Amygdala (tissue), 56 donors: ENCODE results near the gene CNTLN.
"Not testable (repeated sequence)": the region's sequence is repeated elsewhere in the genome, so short reads cannot be mapped to it uniquely, and the experiment has no call there.

Source experiments
- DNase-seq, 56 donors: peaks; one replicate each; lab custom pipeline; 2025; lab: John Stamatoyannopoulos, UW

CNTLN gene

DNA sequence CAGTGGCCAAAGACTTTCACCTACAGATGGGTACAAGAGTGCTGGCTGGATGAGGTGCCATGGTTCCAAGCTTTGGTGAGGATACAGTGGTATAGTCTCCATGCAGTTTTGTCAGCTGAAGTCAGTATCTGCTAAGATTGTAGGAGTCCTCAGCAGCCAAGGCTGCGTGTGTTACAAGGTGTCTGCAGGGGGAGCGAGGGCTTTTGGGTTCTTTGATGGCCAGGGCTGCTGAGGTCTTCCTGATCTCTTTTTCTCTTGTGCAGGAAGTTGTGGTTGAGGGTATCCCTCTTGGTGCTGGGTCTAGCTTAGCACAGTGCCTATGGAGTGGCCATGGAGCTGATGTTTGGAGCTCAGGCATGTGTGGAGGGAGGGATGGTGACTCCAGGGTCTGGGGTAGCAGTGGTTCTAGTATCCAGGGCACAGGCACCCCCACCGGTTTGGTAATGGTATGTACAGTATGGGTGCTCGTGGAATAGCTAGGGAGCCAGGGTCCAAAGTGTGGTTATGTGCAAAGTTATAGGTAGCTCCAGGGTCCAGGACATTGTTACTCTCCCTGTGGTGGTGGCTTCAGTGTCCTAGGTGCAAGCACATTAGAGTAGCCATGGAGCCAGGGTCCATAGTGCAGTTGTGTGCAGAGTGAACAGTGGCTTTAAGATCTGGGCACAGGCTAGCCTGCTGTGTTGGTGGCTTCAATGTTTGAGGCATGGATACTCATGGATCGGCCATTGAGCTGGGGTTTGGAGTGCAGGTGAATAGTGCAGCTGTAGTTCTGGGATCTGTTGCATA, 36.7 kb downstream of the CNTLN start:
- no peak for DNase-seq

DNA sequence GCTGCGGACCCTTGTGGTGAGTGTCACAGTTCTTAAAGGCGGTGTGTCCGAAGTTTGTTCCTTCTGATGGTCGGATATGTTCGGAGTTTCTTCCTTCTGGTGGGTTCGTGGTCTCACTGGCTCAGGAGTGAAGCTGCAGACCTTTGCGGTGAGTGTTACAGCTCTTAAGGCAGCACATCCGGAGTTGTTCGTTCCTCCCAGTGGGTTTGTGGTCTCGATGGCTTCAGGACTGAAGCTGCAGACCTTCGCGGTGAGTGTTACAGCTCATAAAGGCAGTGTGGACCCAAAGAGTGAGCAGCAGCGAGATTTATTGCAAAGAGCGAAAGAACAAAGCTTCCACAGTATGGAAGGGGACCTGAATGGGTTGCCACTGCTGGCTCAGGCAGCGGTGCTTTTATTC, 42.7 kb downstream of the CNTLN start:
- DNase-seq: not testable (repeated sequence)

DNA sequence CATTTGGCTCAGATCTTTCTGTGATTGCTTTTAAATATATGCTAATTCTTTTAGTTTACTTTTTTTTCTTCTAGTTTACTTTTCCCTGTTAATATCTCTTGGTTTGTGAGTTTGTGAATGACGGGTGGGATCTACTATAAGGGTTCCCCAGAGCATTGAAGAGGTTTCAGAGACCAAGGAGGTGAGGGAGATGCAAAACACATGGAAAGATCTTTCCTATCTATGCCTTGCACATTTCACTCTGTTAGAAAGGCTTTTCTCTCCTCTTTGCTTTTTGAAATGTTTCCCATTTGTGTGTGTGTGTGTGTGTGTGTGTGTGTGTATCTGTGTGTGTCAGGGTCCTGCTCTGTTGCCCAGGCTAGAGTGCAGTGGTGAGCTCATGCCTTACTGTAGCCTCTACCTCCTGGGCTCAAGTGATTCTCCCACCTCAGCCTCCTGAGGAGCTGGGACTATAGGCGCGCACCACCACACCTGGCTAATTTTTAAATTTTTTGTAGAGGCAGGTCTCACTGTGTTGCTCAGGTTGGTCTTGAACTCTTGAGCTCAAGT, 50.7 kb downstream of the CNTLN start:
- DNase-seq: no peak

DNA sequence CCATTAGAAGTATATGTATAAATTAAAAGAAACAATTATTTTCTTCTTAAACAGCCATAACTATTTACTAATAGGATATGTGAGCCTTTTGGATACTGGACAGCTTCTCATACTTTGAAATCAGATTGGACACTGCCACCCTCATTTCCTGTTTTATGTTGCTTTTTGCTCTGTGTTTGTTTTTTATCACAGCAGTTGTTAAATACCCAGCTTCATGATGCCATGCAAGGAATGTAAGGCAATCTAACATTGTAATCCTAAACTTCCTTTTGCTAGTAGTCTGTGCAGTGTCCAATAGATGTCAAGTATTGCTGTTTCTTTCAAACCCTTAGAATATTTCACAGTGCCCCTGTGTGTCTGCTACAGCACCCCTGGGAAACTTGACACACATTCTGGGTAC, 56.2 kb downstream of the CNTLN start:
- DNase-seq: no peak

DNA sequence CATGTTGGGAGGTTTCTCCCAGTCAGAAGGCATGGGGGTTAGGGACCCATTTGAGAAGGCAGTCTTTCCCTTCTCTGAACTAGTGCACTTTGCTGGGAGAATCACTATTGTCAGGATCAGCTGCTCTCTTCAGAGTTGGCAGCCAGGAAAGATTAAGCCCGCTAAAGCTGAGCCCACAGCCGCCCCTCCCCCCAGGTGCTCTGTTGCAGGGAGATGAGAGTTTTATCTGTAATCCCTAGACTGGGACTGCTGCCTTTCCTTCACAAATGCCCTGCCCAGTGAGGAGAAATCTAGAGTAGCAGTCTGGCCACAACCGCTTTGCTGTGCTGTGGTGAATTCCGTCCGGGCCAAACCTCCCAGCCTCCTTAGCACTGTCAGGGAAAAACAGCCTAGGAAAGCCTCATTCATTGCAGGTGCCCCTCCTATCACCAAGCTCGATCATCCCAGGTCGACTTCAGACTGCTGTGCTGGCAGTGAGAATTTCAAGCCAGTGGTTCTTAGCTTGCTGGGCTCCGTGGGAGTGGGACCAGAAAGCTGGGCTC, 69.8 kb downstream of the CNTLN start:
- no peak for DNase-seq

DNA sequence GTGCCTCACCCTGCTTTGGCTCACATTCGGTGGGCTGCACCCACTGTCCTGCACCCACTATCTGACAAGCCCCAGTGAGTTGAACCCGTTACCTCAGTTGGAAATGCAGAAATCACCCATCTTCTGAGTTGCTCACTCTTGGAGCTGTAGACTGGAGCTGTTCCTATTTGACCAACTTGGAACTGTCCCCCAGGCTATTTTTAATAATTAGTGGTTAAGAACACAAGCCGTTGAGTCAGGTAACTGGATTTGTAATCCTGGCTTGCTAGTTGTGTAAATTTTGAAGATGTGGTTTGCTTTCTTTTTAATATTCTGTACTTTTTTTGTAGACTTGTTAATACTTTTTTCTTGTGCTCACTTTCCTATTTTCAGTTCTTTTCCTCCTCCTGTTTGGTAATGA, 81.2 kb downstream of the CNTLN start:
- no peak for DNase-seq

DNA sequence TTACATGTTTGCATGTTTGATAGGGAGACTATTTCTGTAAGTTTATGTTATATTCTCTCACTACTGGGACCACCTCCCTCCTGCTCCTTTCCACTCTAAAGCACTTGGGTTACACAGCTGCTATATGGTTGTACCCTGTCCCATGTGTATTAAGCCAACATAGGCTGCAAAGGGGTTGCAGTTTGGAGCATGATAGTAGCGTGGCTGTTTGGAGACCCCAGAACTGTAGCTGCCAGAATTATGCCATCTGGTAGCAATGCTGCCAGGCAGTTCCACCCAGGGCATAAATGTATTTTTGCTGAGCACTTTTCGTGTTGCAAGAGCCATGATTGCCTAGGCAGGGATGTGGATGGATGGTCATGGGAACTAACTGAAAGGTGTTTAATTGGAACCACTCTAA, 81.8 kb downstream of the CNTLN start:
- DNase-seq: no peak

DNA sequence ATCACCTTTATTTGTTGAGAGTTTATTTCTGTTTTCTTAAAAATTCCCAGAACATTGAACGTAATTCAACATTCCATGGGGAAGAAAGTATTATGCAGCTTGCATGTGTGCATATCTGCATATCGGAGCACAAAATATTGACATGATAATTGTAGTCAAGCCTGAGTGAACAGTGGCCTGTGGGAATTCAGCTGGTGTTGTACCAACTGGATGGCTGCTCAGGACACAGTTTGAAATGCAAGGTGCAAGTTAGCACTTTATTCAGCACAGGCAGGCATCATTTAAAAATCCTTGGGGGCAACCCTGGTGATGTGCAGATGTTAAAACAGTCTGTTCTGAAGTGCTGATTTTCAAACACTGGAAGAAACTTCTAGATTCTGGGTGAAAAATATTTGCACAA, 82.4 kb downstream of the CNTLN start:
- DNase-seq: no peak

DNA sequence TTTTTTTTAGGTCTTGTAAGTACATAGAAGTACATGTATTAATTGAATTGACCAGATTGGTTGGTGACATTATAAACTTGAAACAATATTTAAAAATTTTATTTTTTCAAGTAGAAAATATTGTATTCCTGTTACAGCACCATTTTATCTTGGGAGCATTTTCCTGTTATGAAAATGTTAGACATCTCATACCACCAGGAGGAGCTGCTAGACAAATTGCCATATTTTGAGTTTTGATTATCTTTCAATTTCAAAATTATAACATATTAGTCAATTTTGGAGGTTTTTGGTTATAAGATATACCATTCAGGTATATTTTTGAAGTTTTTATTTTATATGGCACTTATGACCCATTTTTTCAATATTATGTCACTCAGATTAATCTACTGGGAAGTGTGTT, 84.4 kb downstream of the CNTLN start:
- no peak for DNase-seq

DNA sequence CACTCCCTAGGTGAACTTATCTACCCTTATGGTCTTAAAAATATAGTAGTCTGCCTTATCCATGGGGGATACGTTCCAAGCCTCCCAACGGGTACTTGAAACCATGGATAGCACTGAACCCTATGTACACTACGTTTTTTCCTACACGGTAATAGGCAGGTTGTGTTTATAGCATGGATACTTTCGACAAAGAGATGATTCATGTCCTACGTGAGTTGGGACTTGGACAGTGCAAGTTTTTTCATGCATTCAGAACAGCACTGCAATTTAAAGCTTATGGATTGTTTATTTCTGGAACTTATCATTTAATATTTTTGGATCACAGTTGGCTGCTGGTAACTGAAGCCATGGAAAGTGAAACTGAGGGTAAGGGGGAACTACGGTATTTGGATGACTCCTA, 88.1 kb downstream of the CNTLN start:
- DNase-seq: no peak

DNA sequence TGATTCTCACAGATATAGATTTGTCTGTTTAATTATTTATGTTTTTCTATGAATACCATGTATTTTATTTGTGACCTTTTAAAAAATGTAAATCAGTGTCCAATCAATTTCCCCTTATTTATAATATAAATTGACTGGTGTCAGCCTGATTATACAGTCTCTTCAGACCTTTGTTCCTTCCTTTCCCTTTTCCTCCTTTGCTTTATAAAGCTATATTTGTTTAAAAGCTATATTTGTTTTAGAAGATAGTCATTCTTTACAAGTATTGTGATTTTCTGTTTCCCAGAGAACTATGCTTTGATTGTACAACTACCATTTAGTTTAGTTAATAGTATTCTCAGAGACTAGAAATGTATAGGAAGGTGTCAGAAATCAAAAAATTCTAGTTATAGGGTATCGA, 90.6 kb downstream of the CNTLN start:
- DNase-seq: no peak

DNA sequence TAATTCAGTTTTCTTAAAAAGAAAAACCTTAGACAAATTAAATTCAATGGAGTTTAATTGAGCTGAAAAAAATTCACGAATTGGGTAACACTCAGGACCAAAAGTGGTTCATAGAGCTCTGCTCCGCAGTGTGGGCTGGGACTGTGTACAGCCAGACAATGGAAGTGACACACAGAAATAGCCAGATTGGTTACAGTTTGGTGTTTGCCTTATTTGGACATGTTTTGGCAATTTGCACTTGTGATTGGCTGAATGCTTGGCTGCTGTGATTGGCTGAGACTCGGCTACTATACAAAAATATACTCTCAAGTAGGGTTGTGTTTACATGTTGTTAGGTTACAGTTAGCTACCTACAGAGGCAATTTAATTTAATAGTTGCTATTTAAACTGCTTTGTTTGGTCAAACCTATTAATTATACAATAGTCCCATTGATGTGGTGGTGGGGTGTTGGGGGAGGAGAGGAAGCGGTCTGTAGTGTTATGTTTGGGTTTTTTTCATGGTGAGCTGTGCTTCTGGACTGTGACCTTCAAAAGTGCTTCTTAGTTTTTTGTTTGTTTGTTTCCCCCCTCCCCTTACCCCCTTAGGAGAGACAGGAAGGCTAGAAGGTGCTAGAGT, 95.2 kb downstream of the CNTLN start:
- no peak for DNase-seq

DNA sequence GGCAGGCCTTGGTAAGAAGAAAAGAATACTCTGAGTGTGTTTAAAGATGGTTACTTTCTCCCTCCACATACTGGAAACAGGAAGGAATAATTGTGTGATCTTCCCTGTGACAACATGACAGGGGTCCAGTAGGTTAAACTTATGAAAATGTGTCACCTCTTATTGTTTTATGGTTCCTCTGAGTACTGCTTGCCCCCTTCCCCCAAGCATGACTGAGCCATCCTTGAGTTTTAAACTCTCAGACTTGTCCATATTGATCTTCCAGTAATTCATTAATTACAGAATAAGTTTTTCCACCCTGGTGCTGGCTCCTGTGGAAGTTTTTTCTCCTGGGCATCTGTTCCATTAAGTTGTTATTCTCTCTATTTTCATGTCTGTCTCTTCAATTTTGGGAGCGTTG, 95.8 kb downstream of the CNTLN start:
- no peak for DNase-seq

DNA sequence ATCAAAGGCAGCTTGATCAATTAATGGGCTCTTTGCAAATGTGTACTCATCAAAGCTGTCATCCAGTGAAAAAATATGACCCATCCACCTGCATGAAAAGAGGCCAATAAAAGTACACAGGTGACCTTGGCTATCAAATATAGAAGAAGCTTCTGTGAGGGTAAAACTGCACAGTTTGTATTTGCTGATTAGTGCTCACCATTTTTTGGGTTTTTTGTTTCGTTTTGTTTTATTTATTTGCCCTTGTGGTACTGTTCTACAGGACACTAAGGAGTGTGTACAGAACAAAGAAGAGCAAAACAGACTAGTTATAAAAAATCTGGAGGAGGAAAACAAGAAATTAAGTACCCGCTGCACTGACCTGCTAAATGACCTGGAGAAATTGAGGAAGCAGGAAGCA, 101.3 kb downstream of the CNTLN start:
- DNase-seq: no peak

DNA sequence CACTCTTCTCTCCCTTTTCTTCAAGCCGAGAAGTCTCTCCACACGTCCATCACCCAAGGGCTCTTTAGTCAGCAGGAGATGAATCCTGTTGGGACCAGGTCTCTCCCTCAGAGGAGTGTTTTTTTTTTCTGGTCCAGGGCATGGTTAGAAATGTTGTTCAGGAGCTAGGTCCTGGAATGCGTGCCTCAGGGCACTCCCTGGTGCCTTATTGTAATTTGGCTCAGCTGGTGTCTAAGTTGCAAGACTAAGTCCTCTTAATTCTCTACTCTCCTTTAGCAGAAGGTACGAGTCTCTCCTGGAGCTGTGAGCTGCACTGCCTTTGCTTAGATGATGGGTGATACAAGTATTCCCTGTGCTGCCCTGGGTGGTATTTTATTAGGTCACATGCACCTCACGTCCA, 111.9 kb downstream of the CNTLN start:
- no peak for DNase-seq

DNA sequence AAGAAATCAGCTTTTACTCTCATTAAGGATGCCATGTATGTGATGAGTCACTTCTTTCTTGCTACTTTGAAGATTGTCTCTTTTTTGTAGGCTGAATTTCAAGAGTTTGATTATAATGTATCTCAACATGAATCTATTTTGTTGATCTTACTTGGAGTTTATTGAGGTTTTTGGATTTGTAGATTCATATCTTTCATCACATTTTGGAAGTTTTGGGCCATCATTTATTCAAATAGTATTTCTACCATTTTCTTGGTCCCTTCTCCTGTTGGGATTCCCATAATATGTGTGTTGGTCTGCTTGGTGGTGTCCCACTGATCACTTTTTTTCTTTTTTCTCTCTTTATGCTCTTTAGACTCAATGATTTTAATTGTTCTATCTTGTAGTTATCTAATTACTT, 116.3 kb downstream of the CNTLN start:
- no peak for DNase-seq

DNA sequence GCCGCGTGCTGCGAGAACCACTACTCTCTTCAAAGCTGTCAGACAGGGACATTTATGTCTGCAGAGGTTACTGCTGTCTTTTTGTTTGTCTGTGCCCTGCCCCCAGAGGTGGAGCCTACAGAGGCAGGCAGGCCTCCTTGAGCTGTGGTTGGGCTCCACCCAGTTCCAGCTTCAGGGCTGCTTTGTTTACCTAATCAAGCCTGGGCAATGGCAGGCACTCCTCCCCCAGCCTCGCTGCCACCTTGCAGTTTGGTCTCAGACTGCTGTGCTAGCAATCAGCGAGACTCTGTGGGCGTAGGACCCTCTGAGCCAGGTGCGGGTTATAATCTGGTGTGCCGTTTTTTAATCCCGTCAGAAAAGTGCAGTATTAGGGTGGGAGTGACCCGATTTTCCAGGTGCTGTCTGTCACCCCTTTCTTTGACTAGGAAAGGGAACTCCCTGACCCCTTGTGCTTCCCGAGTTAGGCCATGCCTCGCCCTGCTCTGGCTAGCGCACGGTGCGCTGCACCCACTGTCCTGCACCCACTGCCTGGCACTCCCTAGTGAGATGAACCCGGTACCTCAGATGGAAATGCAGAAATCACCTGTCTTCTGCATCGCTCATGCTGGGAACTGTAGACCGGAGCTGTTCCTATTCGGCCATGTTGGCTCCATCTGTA, 133.8 kb downstream of the CNTLN start:
- not testable (repeated sequence) for DNase-seq

DNA sequence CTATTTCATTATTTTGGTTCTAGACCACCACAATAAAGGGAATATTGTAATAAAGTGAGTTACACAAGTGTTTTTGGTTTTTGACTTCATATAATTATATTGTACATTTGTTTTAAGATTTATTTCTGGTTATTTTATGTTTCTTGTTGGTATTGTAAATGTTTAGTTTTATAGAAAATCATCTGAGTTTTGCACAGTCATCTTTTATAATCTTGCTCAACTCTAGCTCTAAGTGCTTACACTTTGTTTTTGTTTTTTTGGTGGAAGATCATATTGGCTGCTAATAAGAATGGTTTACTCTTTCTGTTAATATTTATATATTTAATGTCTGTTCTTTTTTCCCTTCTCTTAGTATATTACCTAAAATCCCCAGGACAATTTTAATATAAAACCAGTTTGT, 135.0 kb downstream of the CNTLN start:
- DNase-seq: no peak

DNA sequence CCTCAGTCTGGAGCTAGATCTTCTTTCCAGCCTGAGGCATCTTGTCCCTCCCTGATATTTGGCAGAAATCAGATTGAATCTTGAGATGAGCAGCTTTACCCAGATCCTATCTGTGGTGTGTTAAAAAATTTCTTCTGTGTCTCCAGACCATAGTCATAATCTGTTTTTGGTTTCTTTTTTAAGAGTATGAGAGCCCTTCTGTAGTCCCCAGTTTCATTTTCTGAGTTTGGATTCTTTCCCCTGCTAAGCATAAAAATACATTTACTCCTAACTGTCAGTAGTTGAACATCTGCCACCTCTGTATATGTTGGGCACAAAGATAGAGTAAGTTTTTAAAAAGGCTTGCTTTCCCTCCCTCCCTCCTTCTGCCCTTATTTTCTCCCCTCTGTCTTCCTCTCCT, 137.7 kb downstream of the CNTLN start:
- DNase-seq: no peak

DNA sequence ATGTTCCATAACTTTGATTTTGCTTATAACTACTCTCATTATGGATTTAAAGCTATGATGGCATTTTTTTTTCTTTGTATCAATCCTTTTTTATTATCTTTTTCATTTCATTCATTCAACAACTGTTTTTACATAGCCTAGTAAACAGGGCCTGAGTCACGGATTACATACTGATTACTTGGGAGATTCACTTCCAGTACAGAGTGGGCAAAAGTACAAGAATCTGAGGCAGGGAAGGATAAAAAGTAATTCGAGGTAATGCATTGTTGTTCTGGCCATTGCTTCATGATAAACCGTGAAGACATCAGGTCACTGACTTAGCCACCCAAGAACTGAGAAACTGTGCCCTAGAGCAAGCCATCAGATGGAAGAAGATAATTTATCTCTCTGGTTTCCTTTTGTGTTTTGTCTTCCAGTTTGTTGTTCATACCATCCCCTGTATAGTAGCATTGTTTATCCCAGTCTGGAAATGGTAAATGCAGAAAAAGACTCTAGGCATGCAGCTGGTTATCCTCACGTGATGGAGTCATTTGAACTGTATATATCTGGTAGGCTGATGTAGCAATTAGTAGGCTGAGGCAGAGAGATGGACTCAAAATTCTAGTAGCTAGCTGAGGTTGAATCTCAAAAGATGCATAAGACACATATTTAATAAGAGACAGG, 145.6 kb downstream of the CNTLN start:
- DNase-seq: no peak

DNA sequence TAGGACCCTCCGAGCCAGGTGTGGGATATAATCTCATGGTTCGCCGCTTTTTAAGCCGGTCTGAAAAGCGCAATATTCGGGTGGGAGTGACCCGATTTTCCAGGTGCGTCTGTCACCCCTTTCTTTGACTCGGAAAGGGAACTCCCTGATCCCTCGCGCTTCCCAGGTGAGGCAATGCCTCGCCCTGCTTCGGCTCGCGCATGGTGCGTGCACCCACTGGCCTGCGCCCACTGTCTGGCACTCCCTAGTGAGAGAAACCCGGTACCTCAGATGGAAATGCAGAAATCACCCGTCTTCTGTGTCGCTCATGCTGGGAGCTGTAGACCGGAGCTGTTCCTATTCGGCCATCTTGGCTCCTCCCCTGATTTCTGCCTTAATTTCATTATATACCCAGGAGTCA, 155.8 kb downstream of the CNTLN start:
- DNase-seq: not testable (repeated sequence)
